GM06990 (cell line): ENCODE results near the gene MYH3.

ENCODE experiments used
- DNase-seq: peaks from one replicate; pipeline ENCODE4 v3.0.0-alpha.2; 2011; ENCODE audit not compliant: insufficient read length; ENCODE audit errors: extremely low read depth
- H3K27me3 ChIP-seq: replicated peaks from 2 replicates; pipeline ENCODE4 v1.6.0; 2011; ENCODE audit warnings: low read length; ENCODE audit not compliant: control insufficient read depth, insufficient read depth
- H3K36me3 ChIP-seq: 2 replicates; pipeline ENCODE4 v1.5.1; 2011; ENCODE audit warnings: low read length; ENCODE audit not compliant: control insufficient read depth, insufficient read depth
- H3K4me3 ChIP-seq: replicated peaks from 2 replicates; pipeline ENCODE4 v1.5.1; 2011; ENCODE audit warnings: low read depth, mild to moderate bottlenecking, control low read depth, low read length
- TF ChIP-seq, protein P1 (sequence below): IDR thresholded peaks from 2 replicates; pipeline ENCODE4 v1.5.1; 2011; ENCODE audit warnings: low read length, control low read depth, mild to moderate bottlenecking, inconsistent platforms; ENCODE audit not compliant: insufficient read depth, poor library complexity, severe bottlenecking

Gene MYH3

DNA sequence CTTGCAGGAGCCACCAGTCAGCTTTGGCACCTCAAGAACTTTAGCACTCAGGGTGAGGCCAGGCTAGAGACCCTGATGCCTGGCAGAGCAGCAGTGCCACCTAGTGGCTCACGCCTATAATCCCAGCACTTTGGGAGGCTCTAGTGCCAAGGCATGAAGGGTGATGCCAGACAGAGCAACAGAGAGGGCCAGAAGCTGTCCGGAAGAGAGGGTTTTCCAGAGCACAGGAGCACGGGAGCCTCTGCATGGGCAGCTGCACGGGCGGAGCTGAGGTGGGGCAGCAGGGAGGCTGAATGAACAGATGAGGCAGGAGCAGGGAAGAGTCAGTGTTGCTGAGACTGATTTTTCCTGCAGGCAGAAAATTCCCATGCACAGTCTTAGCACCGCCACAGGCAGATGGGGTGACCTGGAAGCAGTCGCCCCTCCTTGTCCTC, 38.9 kb downstream of the MYH3 start:
- peak; percentile 29 for DNase-seq
- H3K27me3 ChIP-seq, result no peaks in the 10 kb centered on the region; the same call in 1 of the 2 replicates
- H3K36me3 ChIP-seq, result no peaks in the 10 kb centered on the region
- TF ChIP-seq, protein P1, sequence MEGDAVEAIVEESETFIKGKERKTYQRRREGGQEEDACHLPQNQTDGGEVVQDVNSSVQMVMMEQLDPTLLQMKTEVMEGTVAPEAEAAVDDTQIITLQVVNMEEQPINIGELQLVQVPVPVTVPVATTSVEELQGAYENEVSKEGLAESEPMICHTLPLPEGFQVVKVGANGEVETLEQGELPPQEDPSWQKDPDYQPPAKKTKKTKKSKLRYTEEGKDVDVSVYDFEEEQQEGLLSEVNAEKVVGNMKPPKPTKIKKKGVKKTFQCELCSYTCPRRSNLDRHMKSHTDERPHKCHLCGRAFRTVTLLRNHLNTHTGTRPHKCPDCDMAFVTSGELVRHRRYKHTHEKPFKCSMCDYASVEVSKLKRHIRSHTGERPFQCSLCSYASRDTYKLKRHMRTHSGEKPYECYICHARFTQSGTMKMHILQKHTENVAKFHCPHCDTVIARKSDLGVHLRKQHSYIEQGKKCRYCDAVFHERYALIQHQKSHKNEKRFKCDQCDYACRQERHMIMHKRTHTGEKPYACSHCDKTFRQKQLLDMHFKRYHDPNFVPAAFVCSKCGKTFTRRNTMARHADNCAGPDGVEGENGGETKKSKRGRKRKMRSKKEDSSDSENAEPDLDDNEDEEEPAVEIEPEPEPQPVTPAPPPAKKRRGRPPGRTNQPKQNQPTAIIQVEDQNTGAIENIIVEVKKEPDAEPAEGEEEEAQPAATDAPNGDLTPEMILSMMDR, result peak; percentile 95
- H3K4me3 ChIP-seq, result no peak overlapping the region

DNA sequence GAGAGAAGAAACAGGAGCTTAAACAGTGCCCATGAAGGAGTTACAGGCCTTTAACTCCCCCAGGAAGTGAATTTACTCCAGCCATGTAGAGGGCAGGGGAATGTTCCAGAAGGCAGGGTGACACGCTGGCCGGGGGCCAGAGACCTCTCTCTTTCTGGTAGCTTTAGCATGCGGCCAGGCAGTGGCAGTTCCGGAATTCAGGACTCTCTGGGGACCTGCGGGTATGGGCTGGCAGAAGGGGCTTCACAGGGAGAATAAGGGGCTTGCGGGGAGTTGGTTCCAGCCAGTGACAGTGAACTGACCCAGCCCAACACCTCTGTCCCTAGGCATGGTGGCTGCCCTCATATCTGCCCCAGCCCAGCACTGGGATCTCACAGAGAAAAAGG, 40.0 kb downstream of the MYH3 start:
- no peaks in the 10 kb centered on the region for H3K36me3 ChIP-seq
- H3K27me3 ChIP-seq, result no peaks in the 10 kb centered on the region; the same call in 1 of the 2 replicates
- no peak for DNase-seq
- TF ChIP-seq, protein P1, result no peak
- no peak overlapping the region for H3K4me3 ChIP-seq

DNA sequence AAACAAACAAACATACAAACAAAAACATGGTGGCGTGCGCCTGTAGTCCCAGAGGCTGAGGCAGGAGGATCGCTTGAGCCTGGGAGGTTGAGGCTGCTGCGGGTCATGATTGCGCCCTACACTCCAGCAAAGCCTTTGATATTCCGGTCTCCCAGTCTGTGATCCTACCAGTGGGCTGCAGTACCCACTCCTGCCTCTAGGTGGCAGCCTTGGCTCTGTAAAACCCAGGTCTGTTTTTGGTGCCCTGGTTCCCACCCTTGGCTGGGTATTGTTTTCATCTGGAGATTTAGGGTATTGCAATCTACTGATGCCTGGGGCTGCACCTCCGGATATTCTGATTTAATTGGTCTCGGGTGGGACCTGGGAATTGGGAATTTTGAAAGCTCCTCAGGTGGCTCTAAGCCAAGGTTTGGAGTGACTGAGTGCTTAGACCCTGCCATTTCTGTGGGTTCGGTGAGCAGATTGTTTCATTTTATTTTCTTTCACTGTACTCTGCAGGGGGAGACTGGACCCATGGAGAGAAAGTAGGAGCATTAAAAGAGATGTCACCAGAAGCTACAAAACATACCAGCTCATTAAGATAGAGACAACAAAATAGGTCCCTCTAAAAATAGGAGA, 40.5 kb downstream of the MYH3 start:
- H3K36me3 ChIP-seq, result no peaks in the 10 kb centered on the region
- DNase-seq, result no peak
- TF ChIP-seq, protein P1, result peak; percentile 99
- H3K27me3 ChIP-seq, result no peaks in the 10 kb centered on the region; the same call in 1 of the 2 replicates
- H3K4me3 ChIP-seq, result no peak overlapping the region

GRCh38 chr17:10614536-10615155, 42.5 kb downstream of the MYH3 start:
- DNase-seq, result no peak
- no peaks in the 10 kb centered on the region for H3K36me3 ChIP-seq
- H3K27me3 ChIP-seq, result no peaks in the 10 kb centered on the region
- TF ChIP-seq, protein P1, result peak; percentile 83
- H3K4me3 ChIP-seq, result no peak overlapping the region

DNA sequence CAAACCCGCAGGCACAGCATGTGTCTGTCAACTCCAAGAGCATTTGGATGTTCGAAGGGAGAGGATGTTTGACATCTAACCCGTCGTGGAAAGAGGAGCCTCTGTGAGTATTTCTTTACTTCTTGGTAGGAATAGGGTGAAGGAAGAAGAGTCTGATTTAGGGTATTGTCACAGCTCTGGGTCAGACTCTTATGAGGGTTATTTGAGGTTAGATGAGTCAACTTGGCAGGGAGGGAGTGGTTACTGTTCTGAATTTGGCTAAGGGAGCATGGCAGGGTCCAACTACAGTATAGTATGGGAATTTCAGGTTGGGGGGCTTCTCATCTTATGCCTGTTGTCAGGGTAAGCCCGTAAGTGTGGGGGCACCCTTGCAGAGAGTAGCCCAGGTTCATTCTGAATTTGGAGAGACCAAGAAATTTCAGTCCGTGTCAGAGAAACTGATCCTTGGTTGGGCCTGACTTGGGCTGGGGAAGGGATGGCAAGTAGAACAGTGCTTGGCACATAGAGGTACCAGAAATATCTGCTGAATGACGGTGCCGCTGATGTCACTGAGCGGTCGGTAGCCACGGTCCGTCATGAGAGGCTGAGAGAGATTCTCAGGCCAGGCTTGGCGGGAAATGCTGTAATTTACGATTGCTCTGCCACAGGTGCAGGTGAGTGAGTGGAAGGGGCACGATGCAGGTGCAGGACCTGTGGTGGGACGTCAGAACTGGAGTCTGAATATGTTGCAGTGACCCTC, 43.2 kb downstream of the MYH3 start:
- Histone ChIP-seq H3K4me3 (no peak overlapping the region), H3K36me3 (no peaks in the 10 kb centered on the region), H3K27me3 (no peaks in the 10 kb centered on the region)
- no peak for DNase-seq
- TF ChIP-seq, protein P1, result no peak
